Esophagus (tissue), 2 donors: ENCODE results near the gene MRAS. TPM values are rescaled to one million over a fixed set of nuclear protein-coding genes. Genes with fewer than 3 reads are reported as not detected.
"Not testable (repeated sequence)": the region's sequence is repeated elsewhere in the genome, so short reads cannot be mapped to it uniquely, and the experiment has no call there.

Experiments used
- H3K27ac ChIP-seq, 2 donors: one replicate each; pipeline ENCODE4 v1.5.1; 2013; ENCODE audit warnings: low read depth in 2 of 2, mild to moderate bottlenecking in 2 of 2, inconsistent platforms in 1 of 2, low read length in 1 of 2, moderate library complexity in 1 of 2
- H3K27me3 ChIP-seq, 2 donors: one replicate each; pipeline ENCODE4 v1.6.1; 2013; ENCODE audit warnings: low read length in 2 of 2, control low read depth in 1 of 2, mild to moderate bottlenecking in 1 of 2; ENCODE audit not compliant: insufficient read depth in 2 of 2, control insufficient read depth in 1 of 2
- H3K36me3 ChIP-seq, 2 donors: one replicate each; pipeline ENCODE4 v1.6.1; 2013; ENCODE audit warnings: low read length in 1 of 2; ENCODE audit not compliant: control insufficient read depth in 2 of 2, insufficient read depth in 2 of 2
- H3K4me1 ChIP-seq, 2 donors: one replicate each; pipeline ENCODE4 v1.6.1; 2013; ENCODE audit warnings: low read length in 1 of 2; ENCODE audit not compliant: control insufficient read depth in 2 of 2, insufficient read depth in 2 of 2
- H3K4me3 ChIP-seq, 2 donors: one replicate each; pipeline ENCODE4 v1.5.1; 2013; ENCODE audit warnings: low read length in 2 of 2, mild to moderate bottlenecking in 2 of 2, low read depth in 1 of 2, moderate library complexity in 1 of 2
- H3K9me3 ChIP-seq, 2 donors: one replicate each; pipeline ENCODE4 v1.6.1; 2013; ENCODE audit warnings: mild to moderate bottlenecking in 2 of 2, low read depth in 1 of 2, low read length in 1 of 2, moderate library complexity in 1 of 2; ENCODE audit not compliant: control insufficient read depth in 2 of 2, insufficient read depth in 1 of 2
- WGBS, 2 donors: extraction: QIAGEN DNeasy Blood & Tissue Kit; methylation state at CpG; one replicate each; pipeline ENCODE4 v1.1.7; 2013; 5-methylcytosine and 5-hydroxymethylcytosine counted together
- polyA plus RNA-seq, 2 donors: library from polyadenylated mRNA; stranded (reverse); fragments of 200-250 nt; gene quantifications; one replicate each; pipeline ENCODE4 v1.2.3, GENCODE V29; 2013
- donor health status: healthy with polysubstance abuse.
- donor health status: Bipolar disorder and iron deficiency.

MRAS gene
- polyA plus RNA-seq, 2 donors: 1.2 to 2.4 TPM

DNA sequence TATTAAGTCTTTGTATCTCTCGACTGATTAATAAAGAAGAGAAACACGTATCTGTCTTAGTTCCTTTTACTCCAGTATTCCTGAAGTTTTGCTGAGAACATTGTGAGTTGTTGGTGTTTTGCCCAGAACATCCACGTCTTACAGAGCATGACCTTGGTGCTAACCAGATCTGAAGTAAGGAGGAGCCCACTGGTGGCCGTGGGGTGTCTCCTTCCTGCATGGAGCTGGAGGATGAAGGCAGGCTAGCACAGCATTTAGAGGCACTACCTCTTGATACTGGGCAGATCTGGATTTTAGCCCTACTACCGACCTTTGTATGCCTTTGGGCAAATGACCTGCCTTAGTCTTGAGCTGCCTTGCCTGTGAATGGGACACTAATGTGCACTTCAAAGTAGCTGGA, 57.1 kb downstream of the MRAS start:
- Histone ChIP-seq H3K27ac (no peak overlapping the region), H3K4me1 (no peaks in the 10 kb centered on the region), H3K4me3 (no peak overlapping the region), H3K9me3 (no peaks in the 10 kb centered on the region), H3K36me3 (no peaks in the 10 kb centered on the region), H3K27me3 (no peaks in the 10 kb centered on the region)
- 82 to 85% methylated on average over 5 of the region's 5 CpGs for WGBS, 2 donors

DNA sequence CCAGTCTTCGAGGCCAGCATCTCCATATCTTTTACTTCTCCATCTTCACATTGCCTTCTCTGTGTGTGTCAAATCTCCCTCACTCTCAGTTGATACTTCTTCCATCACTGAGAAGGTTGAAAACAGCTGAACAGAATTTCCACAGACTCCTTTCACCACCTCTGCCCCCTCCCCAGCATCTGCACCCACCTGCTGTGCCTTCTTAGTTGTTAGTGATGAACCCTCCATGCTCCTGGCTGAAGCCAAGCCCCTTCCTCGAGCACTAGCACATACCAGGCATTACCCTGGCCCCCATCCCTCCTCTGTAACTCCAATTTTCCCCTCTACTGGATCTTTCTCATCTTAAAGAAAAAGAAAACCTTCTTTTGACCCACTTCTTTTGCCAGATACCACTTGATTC, 58.2 kb downstream of the MRAS start:
- 59 to 71% methylated on average over 2 of the region's 2 CpGs for WGBS, 2 donors
- no peaks in the 10 kb centered on the region for H3K36me3 ChIP-seq
- no peaks in the 10 kb centered on the region for H3K27me3 ChIP-seq
- no peak overlapping the region for H3K4me3 ChIP-seq
- H3K4me1 ChIP-seq: no peaks in the 10 kb centered on the region
- no peaks in the 10 kb centered on the region for H3K9me3 ChIP-seq
- H3K27ac ChIP-seq: no peak overlapping the region

DNA sequence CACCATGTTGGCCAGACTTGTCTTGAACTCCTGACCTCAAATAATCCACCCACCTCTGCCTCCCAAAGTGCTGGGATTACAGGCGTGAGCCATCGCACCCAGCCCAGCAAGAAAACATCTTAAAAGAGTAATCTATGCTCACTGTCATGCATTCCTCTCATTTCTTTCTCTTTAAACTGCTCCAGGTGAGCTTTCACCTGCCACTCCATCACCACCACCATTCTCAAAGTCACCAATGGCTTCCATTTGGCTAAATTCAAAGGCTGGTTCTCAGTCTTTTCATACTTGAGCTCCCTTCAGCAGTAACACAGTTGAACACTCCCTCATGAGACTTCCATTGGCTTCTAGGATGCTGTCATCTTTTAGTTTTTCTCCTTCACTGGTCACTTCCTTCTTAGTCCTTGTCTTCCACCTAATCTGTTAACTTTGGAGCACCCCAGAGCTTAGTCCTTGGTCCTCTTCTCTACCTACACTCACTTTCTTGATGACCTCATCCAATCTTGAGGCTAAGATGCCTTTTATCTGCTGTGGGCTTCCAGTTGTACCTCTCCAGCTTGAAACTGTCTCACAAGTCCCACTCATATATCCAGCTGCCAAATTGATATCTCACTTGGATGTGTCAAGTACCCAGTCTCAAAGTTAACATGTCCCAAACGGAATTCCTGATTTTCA, 59.0 kb downstream of the MRAS start:
- no peaks in the 10 kb centered on the region for H3K9me3 ChIP-seq
- 86 to 88% methylated on average over 3 of the region's 3 CpGs for WGBS, 2 donors
- H3K4me3 ChIP-seq: no peak overlapping the region
- no peaks in the 10 kb centered on the region for H3K36me3 ChIP-seq
- no peak overlapping the region for H3K27ac ChIP-seq
- no peaks in the 10 kb centered on the region for H3K4me1 ChIP-seq
- H3K27me3 ChIP-seq: no peaks in the 10 kb centered on the region

DNA sequence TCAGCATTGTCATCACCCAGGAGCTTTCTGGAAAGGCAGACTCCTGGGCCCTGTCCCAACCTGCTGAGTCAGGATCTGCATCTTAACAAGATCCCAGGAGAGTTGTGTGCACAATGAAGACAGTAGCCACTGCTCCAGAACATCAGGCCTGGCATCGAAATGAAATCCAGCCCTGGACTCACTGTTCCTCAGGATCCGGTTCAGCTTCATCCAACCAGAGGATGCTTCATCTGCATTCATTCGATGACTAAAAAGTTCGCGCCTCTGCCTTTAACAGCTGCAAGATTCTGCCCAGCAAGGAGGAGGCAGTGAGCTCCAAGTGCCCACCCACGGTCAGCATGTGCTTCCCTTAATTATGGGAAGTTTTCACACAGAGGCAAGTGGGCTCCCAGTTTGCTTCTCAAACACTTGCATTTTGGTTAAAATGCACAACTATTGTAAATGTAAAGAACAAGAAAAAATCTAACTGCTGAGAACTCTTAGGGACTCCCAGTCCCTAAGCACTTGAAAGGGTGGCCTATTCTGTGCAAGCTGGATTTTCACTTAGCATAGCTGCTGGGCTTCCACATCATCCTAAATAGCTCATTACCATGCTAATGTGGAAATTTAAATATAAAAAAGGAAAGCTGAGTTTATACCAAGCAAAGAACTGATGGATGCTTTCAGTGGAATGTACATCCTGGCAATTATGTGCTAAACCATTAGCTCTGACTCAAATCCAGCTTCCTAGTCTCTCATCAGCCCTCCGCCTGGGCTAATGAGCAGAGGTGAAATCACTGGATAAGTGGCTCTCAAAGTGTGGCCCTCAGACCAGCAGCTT, 60.6 kb downstream of the MRAS start:
- H3K4me3 ChIP-seq: no peak overlapping the region
- no peak overlapping the region for H3K27ac ChIP-seq
- H3K27me3 ChIP-seq: no peaks in the 10 kb centered on the region
- no peaks in the 10 kb centered on the region for H3K9me3 ChIP-seq
- no peaks in the 10 kb centered on the region for H3K36me3 ChIP-seq
- no peaks in the 10 kb centered on the region for H3K4me1 ChIP-seq
- 68 to 69% methylated on average over 7 of the region's 7 CpGs for WGBS, 2 donors

DNA sequence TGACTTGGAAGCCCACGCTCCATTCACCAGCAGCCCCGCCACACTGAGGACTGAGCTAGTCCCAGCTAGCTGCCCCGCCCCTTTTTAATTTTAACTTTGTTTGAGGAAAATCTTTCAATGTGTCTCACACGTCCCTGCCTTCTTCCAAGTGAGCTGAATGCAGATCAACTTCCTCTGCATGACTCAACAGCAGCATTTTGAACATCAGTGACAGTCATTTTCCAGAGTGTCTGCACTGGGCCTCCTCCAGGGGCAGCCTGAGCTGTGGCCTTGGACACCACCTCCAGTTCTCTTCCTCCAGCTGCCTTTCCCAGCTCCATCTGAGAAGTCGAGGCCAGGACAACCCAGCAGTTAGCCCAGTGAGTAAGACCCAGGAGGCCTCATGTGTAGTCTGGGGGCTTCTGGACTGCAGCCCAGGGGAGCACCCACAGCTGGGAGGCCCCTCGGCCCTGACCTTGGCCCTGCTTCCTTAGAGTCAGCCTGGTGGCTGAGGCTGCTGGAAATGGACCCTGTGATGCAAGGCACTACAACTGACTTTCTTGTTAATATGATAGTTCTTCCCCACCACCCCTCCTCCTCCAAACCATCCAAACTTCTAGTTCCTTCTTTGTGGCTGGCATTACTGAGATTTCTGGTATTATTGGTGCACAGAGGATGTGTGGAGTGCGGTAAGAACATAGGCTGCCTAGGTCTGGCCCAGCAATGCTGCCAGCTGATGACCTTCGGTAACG, 64.6 kb downstream of the MRAS start:
- Histone ChIP-seq H3K4me3 (no peak overlapping the region), H3K36me3 (no peaks in the 10 kb centered on the region), H3K4me1 (no peaks in the 10 kb centered on the region), H3K9me3 (no peaks in the 10 kb centered on the region), H3K27me3 (no peaks in the 10 kb centered on the region), H3K27ac (no peak overlapping the region)
- WGBS, 2 donors: 67 to 71% methylated on average over 9 of the region's 9 CpGs

DNA sequence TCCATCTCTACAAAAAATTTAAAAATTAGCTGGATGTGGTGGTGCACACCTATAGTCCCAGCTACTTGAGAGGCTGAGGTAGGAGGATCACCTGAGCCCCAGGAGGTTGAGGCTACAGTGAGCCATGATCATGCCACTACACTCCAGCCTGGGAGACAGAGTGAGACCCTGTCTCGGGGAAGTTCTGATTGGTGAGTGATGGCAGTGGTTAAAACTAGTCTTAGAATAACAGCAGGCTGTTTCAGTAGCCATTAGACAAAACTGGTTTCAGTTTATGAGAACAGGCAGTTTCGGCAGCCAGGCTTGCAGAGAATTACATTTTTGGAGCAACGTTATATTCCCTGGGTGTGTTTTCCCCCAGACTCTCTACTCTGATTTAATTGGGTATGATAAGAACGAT, 67.9 kb downstream of the MRAS start:
- H3K4me3 ChIP-seq, H3K4me1 ChIP-seq, H3K27ac ChIP-seq, H3K27me3 ChIP-seq, H3K9me3 ChIP-seq, H3K36me3 ChIP-seq: not testable (repeated sequence)
- WGBS, 2 donors: 81 to 88% methylated on average over 4 of the region's 4 CpGs

DNA sequence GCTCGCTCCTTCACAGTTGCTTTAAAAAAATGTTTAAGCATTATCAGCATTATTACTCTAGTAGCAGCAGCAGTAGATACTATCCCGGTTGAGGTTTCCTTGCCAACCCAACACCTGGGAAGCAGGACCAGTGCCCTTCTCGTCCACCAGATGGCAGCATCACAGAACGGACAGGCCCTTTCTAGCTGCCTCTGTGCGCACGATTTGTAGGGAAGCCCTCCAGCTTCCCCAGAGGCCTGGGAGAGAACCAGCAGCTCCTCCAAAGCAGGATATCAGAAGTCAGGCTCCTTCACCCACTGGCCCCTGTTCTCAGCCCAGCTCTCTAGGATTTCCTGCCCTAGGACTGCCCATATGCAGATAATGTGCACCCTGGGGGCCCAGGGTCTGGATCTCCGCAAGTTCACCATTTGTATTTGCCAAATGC, 69.2 kb downstream of the MRAS start:
- H3K36me3 ChIP-seq: no peaks in the 10 kb centered on the region
- H3K9me3 ChIP-seq: no peaks in the 10 kb centered on the region
- no peaks in the 10 kb centered on the region for H3K4me1 ChIP-seq
- 15 to 16% methylated on average over 7 of the region's 7 CpGs for WGBS, 2 donors
- H3K27me3 ChIP-seq: no peaks in the 10 kb centered on the region
- no peak overlapping the region for H3K4me3 ChIP-seq
- H3K27ac ChIP-seq: no peak overlapping the region

DNA sequence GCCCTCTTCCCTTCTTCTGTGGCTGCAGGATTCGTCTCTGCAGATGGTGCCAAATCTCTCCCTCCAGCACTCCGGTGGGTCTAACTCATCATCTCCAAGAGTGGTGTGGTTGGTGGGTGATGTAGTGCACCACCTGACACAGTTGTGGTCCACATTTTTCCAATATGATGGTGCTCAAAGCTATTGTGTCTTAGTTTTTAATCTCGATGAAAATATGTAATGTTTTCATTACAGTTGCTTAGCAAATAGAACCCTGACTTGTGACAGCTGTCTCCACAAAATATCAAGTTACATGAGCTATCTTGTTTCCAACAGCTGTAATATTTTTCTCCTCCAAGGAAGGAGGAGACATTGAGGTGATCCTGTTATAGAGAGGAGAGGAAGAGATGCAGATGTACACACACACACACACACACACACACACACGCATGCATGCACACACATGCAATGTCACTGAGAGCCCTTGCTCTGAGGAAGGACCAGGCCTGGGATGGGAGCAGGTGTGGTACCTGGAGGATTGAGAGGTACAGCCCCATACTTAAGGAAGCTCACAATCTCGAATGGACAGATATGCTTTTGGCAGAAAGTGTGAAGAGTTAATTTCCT, 70.3 kb downstream of the MRAS start:
- no peaks in the 10 kb centered on the region for H3K9me3 ChIP-seq
- no peak overlapping the region for H3K27ac ChIP-seq
- H3K27me3 ChIP-seq: no peaks in the 10 kb centered on the region
- WGBS, 2 donors: 67 to 71% methylated on average over 5 of the region's 5 CpGs
- no peaks in the 10 kb centered on the region for H3K4me1 ChIP-seq
- H3K4me3 ChIP-seq: no peak overlapping the region
- no peaks in the 10 kb centered on the region for H3K36me3 ChIP-seq

DNA sequence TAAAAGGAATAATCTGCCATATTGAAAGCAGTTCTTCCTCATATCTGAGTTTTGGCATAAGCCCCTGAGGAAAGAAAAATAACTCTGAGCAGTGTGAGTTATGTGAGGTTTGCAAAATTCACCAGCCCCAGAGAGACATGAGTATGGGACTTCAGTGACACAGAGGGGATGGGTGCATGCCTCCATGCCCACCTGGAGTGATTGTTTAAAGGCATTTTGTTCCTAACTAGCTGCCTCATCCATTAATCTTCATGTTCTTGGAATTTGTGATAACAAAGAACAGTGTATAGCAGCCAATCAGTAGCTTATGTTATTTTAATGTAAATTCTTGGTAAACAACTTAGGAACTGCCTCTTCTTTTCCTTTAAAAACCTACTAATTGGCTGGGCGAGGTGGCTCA, 74.9 kb downstream of the MRAS start:
- Histone ChIP-seq H3K4me1 (no peaks in the 10 kb centered on the region), H3K27ac (no peak overlapping the region), H3K4me3 (no peak overlapping the region), H3K9me3 (no peaks in the 10 kb centered on the region), H3K27me3 (no peaks in the 10 kb centered on the region), H3K36me3 (no peaks in the 10 kb centered on the region)
- 79 to 82% methylated on average over 1 of the region's 1 CpG for WGBS, 2 donors
